Embryonic facial prominence (tissue), 1 donor: ENCODE data around the gene FSTL4.
"Not testable (repeated sequence)": the region's sequence is repeated elsewhere in the genome, so short reads cannot be mapped to it uniquely, and the experiment has no call there.

Source experiments
- DNase-seq: peaks from one replicate; pipeline ENCODE4 v3.0.0-alpha.2; 2016; ENCODE audit errors: extremely low spot score

The FSTL4 gene

DNA sequence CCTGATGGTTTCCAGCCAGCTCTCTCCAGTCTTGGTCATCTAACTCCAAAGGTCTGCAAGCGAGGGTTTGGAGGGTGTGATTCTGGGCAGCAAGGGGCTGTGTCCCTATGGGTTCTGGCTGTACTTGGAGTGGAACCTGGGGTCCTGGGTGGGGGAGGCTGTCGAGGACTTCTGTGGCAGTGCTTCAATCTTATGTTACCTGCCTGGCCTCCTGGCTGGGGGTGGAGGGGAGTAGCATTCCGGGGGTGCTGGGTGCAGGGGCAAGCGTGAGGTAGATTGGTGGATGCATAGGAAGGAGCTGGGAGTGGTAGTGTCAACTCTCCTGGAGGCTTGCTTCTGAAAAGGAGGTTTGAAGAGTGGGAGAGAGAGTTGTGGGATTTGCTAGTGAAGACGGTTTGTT lies 417.1 kb downstream of the FSTL4 start:
- DNase-seq = no peak

DNA sequence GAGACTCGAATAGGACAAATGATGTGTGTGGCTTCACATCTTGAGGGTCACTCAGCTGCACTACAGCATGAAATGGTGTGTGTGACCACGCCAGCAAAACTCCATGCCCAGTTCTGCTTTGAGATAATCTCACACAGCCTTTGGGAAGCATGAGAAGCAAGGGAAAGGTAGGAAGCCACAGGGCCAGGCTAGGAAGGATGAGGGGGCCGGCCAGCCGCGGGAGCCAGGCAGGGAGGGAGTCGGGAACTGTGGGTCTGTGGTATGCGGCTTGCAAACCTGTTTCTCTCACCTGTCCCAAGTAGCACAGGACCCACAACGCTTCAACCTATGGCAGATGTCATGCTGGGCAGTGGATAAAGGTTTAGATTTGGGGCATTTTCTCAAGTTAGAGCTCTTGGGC lies 418.5 kb downstream of the FSTL4 start:
- no peak for DNase-seq

DNA sequence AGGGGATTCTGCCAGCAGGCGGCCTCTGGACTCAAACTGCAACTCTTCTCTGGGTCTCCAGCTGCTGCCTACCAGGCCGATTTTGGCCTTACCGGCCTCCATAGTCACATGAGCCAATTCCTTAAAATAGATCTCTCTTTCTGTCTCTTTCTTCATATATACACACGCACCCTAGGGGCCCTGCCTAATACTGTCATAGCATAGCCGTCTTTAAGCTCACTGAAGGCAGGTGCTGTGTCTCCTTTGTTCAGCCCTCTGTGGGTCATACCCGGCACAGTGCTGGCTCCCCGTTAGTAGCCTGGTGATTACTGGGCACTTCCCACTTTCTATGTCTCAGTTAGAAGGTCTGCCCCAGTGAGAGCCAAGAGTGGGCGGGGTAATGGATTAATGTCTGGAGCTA lies 419.6 kb downstream of the FSTL4 start:
- DNase-seq = no peak

- no peak for DNase-seq
These were observed 422.5 kb downstream of the FSTL4 start for GRCh38 chr5:133189881-133190280.

- no peak for DNase-seq
These were observed 432.9 kb downstream of the FSTL4 start for GRCh38 chr5:133179405-133179804.

- not testable (repeated sequence) for DNase-seq
These were observed 441.5 kb downstream of the FSTL4 start for GRCh38 chr5:133170756-133171387.

DNA sequence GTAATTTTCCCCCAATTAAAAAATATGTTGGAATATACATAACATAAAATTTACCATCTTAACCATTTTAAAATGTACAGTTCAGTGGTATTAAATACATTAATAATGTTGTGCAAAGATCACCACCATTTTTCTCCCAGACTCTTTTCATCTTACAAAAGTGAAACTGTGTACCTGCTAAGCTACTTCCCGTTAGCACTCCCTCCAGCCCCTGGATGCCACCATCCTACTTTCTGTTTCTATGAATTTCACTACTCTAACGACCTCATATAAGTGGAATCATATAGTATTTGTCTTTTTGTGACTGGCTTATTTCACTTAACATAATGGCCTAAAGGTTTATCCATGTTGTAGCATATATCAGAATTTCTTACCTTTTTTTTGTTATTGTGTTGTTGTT lies 447.6 kb downstream of the FSTL4 start:
- DNase-seq = no peak

- no peak for DNase-seq
These were observed 448.5 kb downstream of the FSTL4 start for GRCh38 chr5:133163839-133164238.

- DNase-seq = no peak
These were observed 452.8 kb downstream of the FSTL4 start for GRCh38 chr5:133159543-133159942.

DNA sequence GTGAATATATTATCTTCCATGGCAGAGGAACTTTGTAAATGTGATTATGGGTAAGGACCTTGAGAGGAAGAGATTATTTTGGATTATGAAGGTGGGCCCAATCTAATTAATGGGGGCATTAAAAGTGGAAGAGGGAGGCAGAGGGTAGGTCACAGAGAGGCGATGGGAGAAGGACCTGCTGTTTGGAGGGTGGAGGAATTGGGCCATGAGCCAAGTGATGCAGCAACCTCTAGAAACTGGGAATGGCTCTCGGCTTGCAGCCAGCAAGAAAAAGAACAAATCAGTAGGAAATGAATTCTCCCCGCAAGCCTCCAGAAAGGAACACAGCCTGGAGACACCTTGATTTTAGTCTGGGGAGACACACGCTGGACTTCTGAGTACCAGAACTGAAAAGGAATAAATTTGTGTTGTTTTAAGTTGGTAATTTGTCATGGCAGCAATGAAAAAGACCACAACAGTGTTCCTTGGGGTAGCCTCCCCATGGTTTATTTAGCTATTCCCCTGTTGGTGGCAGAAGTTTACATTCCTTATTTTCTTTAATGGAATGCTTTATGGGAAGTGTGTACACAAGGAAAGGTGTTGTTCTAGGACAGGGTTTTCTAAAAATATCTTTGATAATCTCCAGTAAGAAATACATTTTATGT lies 456.9 kb downstream of the FSTL4 start:
- no peak for DNase-seq

DNA sequence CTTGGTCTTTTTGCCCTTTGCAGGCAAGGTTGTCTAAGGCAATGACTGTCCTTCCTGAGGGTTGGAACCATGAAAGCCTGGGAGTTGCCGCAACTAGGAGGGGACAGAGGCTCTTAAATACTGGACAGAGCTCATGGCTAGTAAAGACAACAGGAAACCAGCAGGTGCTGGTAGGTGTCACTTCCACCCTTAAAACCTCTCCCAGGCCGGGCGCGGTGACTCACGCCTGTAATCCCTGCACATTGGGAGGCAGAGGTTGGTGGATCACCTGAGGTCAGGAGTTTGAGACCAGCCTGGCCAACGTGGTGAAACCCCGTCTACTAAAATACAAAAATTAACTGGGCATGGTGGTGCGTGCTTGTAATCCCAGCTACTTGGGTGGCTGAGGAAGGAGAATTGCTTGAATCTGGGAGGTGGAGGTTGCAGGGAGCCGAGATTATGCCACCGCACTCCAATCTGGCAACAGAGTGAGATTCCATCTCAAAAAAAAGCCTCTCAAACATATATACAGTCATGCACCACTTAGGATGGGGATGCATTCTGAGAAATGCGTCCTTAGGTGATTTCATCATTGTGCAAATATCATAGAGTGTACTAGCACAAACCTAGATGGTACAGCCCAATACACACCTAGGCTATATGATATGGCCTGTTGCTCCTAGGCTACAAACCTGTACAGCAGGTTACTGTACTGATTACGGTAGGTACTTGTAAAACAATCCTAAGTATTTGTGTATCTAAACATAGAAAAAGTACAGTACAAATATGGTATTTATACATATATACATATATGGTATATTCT lies 457.9 kb downstream of the FSTL4 start:
- DNase-seq = no peak

GRCh38 chr5:133150909-133151544 lies 461.3 kb downstream of the FSTL4 start:
- no peak for DNase-seq

GRCh38 chr5:133149345-133149744 lies 463.0 kb downstream of the FSTL4 start:
- DNase-seq = no peak

DNA sequence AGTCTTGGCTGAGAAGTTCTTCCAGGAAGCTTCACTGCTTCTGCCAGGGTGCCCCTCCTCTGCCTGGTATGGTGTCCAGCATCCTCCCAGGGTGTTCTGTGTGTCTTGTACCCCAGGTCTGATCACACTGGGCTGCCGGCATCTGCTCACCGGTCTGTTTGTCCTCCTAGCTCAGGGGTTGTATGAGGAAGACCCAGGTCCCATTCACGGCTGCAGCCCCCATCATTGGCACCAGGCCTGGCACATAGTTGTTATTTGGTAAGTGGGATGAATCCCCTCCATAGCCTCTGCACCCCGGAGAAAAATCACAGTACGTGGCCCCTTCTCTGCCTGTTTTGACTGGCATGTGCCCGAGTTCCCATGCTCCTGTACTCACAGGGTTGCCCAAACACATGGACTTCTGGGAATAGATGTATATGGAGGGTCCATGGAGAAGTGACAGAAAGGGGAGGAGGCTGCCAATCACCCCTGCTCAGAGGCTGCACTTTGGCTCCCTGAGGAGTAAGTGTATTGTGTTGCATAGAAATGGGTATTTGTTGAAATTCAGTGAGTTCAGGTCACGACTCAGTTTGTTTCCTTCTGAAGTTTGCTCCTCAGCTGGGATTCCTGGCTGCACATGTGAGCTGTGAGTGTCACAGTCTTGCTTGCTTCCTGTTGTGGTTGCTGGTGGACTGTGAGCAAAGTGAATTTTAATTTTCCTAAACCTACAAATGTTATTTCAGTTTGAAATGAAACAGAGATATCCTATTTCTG lies 464.4 kb downstream of the FSTL4 start:
- DNase-seq = no peak

DNA sequence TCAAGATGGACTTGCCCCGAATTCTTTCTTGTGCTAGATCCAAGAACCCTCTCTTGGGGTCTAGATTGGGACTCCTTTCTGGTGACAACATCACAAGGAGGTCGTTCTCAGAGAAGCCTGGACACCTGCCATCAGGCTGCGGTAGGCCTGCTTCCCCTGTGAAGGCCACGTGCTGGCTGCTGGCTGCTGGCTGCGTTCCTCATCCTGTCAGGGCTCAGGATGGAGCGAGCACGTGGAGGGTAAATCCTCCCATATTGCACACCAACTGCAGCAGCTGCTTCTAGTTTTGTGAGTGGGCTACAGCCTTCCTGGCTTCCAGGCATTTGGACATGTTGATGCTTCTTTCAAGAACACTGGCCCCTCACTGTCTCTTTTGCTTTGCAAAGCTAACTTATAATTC lies 464.9 kb downstream of the FSTL4 start:
- DNase-seq = no peak
